OCI-LY1 (cell line): ENCODE data around the gene PTPRN2.

ENCODE experiments used
- H2AFZ ChIP-seq: fragments of 200-600 bp; sonication (generic), shearing (Covaris generic); 2 replicates; pipeline ENCODE4 v1.6.0; 2014; ENCODE audit warnings: antibody characterized with exemption, mild to moderate bottlenecking, low read length
- H3F3A ChIP-seq: fragments of 200-600 bp; sonication (generic), shearing (Covaris generic); 2 replicates; pipeline ENCODE4 v1.6.0; 2014; ENCODE audit warnings: mild to moderate bottlenecking, antibody characterized with exemption, low read length, moderate library complexity; ENCODE audit not compliant: insufficient read depth
- H3K27ac ChIP-seq: fragments of 200-600 bp; sonication (generic); 2 replicates; pipeline ENCODE4 v1.5.1; 2014; ENCODE audit warnings: low read length, mixed run types, mild to moderate bottlenecking, low read depth; ENCODE audit not compliant: poor library complexity, severe bottlenecking
- H3K27me3 ChIP-seq: fragments of 200-600 bp; sonication (generic); 2 replicates; pipeline ENCODE4 v1.6.0; 2014; ENCODE audit warnings: antibody characterized with exemption, mild to moderate bottlenecking, low read length, moderate library complexity; ENCODE audit not compliant: insufficient read depth
- H3K36me3 ChIP-seq: fragments of 200-600 bp; sonication (generic); 2 replicates; pipeline ENCODE4 v1.6.1; 2014; ENCODE audit warnings: mild to moderate bottlenecking, antibody characterized with exemption, low read length, moderate library complexity, mixed read lengths; ENCODE audit not compliant: insufficient read depth
- H3K4me1 ChIP-seq: fragments of 200-600 bp; sonication (generic); 2 replicates; pipeline ENCODE4 v1.5.1; 2014; ENCODE audit warnings: mild to moderate bottlenecking, low read length, moderate library complexity; ENCODE audit not compliant: insufficient read depth, severe bottlenecking
- H3K4me2 ChIP-seq: fragments of 200-600 bp; sonication (generic), shearing (Covaris generic); 2 replicates; pipeline ENCODE4 v1.6.1; 2014; ENCODE audit warnings: low read length
- H3K4me3 ChIP-seq: fragments of 200-600 bp; sonication (generic); 2 replicates; pipeline ENCODE4 v1.5.1; 2014; ENCODE audit warnings: low read length, low read depth, mild to moderate bottlenecking, mixed read lengths; ENCODE audit not compliant: poor library complexity, severe bottlenecking
- H3K79me2 ChIP-seq: fragments of 200-600 bp; shearing (Covaris generic); 2 replicates; pipeline ENCODE4 v1.6.1; 2016; ENCODE audit warnings: mixed run types, low read length, mixed read lengths; ENCODE audit not compliant: insufficient read depth
- H3K9ac ChIP-seq: fragments of 200-600 bp; sonication (generic), shearing (Covaris generic); 2 replicates; pipeline ENCODE4 v1.6.1; 2014; ENCODE audit warnings: mild to moderate bottlenecking, low read length, mixed read lengths
- H3K9me2 ChIP-seq: fragments of 200-600 bp; sonication (generic), shearing (Covaris generic); 2 replicates; pipeline ENCODE4 v1.6.1; 2014; ENCODE audit warnings: low read depth, mild to moderate bottlenecking, low read length, mixed read lengths
- H3K9me3 ChIP-seq: fragments of 200-600 bp; shearing (Covaris generic); 2 replicates; pipeline ENCODE4 v1.6.1; 2014; ENCODE audit warnings: low read length, mixed read lengths
- H4K20me1 ChIP-seq: fragments of 200-600 bp; sonication (generic), shearing (Covaris generic); 2 replicates; pipeline ENCODE4 v1.6.0; 2016; ENCODE audit warnings: mild to moderate bottlenecking, low read length; ENCODE audit not compliant: insufficient read depth
- CTCF ChIP-seq: fragments of 200-600 bp; sonication (generic), shearing (Covaris generic); IDR thresholded peaks from 2 replicates; pipeline ENCODE4 v1.5.1; 2017; ENCODE audit warnings: mild to moderate bottlenecking, antibody characterized with exemption, low read length, moderate library complexity, mixed read lengths
- EZH2 ChIP-seq: fragments of 200-600 bp; sonication (generic), shearing (Covaris generic); IDR thresholded peaks from 2 replicates; pipeline ENCODE4 v1.8.0; 2017; ENCODE audit warnings: borderline replicate concordance, mixed run types, mild to moderate bottlenecking, antibody characterized with exemption, low read length, moderate library complexity, mixed read lengths

The PTPRN2 gene

GRCh38 chr7:157605638-157606037 is 982.0 kb downstream of the PTPRN2 start:
- Histone ChIP-seq H4K20me1 (no peaks in the 10 kb centered on the region), H3K79me2 (no peaks in the 10 kb centered on the region), H3K9ac (no peak overlapping the region), H3K4me2 (no peak overlapping the region), H3K4me1 (no peaks in the 10 kb centered on the region), H3K27ac (no peak overlapping the region), H3K4me3 (no peak overlapping the region), H2AFZ (no peak overlapping the region), H3K36me3 (no peaks in the 10 kb centered on the region), H3K9me2 (no peaks in the 10 kb centered on the region), H3K27me3 (no peaks in the 10 kb centered on the region; the same call in 1 of the 2 replicates), H3F3A (no peaks in the 10 kb centered on the region), H3K9me3 (no peaks in the 10 kb centered on the region)
- TF ChIP-seq CTCF (no peak), EZH2 (no peak)

GRCh38 chr7:157604661-157605381 is 982.8 kb downstream of the PTPRN2 start:
- no peak overlapping the region for H3K9ac ChIP-seq
- no peaks in the 10 kb centered on the region; the same call in 1 of the 2 replicates for H3K27me3 ChIP-seq
- no peak overlapping the region for H2AFZ ChIP-seq
- H3K4me3 ChIP-seq: no peak overlapping the region
- no peaks in the 10 kb centered on the region for H3K9me2 ChIP-seq
- H3K27ac ChIP-seq: no peak overlapping the region
- H3K9me3 ChIP-seq: no peaks in the 10 kb centered on the region
- H3K79me2 ChIP-seq: no peaks in the 10 kb centered on the region
- H3K4me2 ChIP-seq: no peak overlapping the region
- no peaks in the 10 kb centered on the region for H3K4me1 ChIP-seq
- H4K20me1 ChIP-seq: no peaks in the 10 kb centered on the region
- H3K36me3 ChIP-seq: no peaks in the 10 kb centered on the region
- no peaks in the 10 kb centered on the region for H3F3A ChIP-seq
- TF ChIP-seq EZH2 (no peak), CTCF (no peak)

- no peak overlapping the region for H3K4me3 ChIP-seq
- no peak overlapping the region for H2AFZ ChIP-seq
- TF ChIP-seq EZH2 (no peak), CTCF (no peak)
- no peaks in the 10 kb centered on the region; the same call in 1 of the 2 replicates for H3K27me3 ChIP-seq
- H3K9me2 ChIP-seq: no peaks in the 10 kb centered on the region
- no peaks in the 10 kb centered on the region for H3K4me1 ChIP-seq
- H3K27ac ChIP-seq: no peak overlapping the region
- no peaks in the 10 kb centered on the region for H4K20me1 ChIP-seq
- H3K79me2 ChIP-seq: no peaks in the 10 kb centered on the region
- H3K36me3 ChIP-seq: no peaks in the 10 kb centered on the region
- no peaks in the 10 kb centered on the region for H3K9me3 ChIP-seq
- H3K9ac ChIP-seq: no peak overlapping the region
- no peaks in the 10 kb centered on the region for H3F3A ChIP-seq
- H3K4me2 ChIP-seq: no peak overlapping the region
Measured at GRCh38 chr7:157603716-157604115, 983.9 kb downstream of the PTPRN2 start.
